Stimulated activated CD4-positive, alpha-beta T cell treated with anti-CD3 and anti-CD28 coated beads, Interleukin-2, amount 100 ng/mL, for 48 hours (primary cell): ENCODE results near the gene KLHL20.
"Not testable (repeated sequence)": the region's sequence is repeated elsewhere in the genome, so short reads cannot be mapped to it uniquely, and the experiment has no call there.

Experiments used
- DNase-seq, 2 donors: peaks; one replicate each; pipeline ENCODE4 v3.0.0-alpha.2; 2020

Gene KLHL20, protein sequence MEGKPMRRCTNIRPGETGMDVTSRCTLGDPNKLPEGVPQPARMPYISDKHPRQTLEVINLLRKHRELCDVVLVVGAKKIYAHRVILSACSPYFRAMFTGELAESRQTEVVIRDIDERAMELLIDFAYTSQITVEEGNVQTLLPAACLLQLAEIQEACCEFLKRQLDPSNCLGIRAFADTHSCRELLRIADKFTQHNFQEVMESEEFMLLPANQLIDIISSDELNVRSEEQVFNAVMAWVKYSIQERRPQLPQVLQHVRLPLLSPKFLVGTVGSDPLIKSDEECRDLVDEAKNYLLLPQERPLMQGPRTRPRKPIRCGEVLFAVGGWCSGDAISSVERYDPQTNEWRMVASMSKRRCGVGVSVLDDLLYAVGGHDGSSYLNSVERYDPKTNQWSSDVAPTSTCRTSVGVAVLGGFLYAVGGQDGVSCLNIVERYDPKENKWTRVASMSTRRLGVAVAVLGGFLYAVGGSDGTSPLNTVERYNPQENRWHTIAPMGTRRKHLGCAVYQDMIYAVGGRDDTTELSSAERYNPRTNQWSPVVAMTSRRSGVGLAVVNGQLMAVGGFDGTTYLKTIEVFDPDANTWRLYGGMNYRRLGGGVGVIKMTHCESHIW

DNA sequence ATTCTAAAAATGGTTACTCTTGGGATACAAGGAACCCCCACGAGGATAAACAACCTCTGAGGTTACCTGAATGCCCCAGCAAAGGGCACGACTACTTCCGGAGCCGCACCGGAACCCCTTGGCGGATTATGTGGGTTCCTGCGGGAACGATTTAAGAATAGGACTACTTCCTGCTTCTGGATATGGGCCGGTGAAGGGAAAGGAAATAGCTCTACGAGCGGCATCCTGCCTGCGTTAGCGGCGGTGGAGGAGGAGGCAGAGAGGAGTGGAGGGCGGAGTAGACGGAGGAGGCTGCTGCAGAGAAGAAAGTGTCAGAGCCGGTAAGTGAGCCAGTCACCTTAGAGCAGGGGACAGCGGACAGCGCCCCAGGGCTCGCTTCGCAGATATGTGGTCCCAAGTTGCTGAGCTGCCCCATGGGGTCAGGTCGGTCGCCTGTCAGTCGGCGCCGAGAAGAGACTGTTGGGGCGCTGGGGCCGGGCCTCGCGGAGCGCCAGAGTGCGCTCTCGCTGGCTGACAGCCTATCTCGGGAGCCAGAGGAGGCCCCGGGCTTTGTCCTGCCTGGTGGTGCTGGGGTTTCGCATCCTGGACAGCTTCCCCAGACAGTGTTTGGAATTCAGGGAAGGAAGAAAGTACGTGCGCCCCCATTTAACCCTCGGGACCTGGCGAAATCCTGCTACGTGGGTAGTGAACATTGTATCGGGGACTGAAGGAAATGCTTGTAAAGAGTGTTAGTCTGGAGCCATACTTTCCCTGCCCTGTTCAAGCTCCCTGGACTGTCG is at the start of gene KLHL20:
Gene KLHL20, plus strand, starts transcription at position 223 of the 779 bp plus-strand sequence. CDS start 1,063 bp downstream, outside the sequence.
- DNase-seq: peak; percentile 80 to 84

DNA sequence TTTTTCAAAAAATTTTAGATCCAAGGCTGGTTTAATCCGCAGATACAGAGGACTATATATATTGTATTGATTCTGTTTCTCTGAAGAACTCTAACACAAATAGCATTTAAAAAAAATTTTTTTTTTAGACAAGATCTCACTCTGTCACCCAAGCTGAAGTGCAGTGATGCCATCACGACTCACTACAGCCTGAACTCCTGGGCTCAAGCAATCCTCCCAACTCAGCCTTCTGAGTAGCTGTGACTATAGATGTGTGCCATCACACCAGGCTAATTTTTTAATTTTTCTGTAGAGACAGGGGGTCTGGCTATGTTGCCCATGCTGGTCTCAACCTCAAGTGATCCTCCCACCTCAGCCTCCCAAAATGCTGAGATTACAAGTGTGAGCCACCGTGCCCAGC is 48.1 kb upstream of the KLHL20 start:
- no peak for DNase-seq

DNA sequence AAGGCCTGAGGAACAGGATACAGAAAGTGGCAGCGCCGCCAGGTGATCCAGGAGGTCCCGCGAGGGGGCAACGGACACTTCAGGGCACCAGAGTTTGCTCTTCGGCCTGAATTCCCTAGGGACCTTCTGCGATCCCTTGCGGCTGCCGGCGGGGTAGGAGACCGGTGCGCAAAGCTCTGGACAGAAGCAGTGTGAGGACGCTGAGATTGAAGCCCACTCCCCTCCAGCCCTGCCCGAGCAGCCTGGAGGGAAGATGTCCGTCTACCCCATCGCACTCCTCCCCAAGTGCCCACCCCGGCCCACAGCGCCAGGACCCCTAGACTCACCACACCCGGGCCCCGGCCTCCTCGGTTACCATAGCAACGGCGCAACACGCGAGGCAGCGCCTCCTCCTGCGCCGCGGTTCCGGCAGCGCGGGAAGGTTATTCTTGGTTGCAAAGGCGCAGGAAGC is 45.3 kb upstream of the KLHL20 start, which contains the start of gene ANKRD45:
Gene ANKRD45, minus strand, starts transcription at position 361 of the 451 bp plus-strand sequence. CDS start 10,433 bp downstream, outside the sequence.
- DNase-seq: no peak

DNA sequence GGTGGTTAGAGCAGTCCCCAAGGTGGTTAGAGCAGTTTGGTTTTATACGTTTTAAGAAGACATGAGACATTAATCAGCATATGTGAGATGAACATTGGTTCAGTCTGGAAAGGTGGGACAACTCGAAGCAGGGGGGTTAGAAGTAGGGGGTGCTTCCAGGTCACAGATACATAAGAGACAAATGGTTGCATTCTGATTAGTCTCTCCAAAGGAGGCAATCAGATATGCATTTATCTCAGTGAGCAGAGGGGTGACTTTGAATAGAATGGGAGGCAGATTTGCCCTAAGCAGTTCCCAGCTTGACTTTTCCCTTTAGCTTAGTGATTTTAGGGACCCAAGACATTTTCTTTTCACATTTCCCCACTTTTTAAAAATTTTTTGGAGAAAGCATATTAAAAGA is 40.3 kb upstream of the KLHL20 start:
- not testable (repeated sequence) for DNase-seq

DNA sequence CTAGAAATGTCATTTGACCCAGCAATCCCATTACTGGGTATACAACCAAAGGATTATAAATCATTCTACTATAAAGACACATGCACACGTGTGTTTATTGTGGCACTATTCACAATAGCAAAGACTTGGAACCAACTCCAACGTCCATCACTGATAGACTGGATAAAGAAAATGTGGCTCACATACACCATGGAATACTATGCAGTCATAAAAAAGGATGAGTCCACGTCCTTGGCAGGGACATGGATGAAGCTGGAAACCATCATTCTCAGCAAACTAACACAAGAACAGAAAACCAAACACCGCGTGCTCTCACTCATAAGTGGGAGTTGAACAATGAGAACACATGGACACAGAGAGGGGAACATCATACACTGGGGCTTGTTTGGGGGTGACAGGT is 34.6 kb upstream of the KLHL20 start:
- DNase-seq: not testable (repeated sequence)

DNA sequence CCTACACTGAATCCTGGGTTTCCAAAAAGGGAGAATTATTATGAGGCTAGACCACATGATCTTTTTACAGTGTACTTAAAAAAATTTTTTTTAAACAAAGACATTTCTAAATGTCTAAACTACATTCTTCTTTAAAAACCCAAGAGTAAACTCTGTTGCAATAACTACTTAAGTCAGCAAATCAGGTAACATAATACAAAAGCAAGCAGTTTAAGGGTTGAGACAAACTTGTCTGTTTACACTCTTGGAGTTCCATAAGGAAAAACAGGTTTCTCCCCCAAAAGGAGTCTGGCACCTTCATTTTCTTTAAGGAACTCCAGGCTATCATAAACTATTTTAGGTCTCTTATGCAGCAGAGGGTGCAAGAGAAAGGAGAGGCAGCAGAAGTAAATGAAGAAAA is 32.6 kb upstream of the KLHL20 start:
- no peak for DNase-seq

DNA sequence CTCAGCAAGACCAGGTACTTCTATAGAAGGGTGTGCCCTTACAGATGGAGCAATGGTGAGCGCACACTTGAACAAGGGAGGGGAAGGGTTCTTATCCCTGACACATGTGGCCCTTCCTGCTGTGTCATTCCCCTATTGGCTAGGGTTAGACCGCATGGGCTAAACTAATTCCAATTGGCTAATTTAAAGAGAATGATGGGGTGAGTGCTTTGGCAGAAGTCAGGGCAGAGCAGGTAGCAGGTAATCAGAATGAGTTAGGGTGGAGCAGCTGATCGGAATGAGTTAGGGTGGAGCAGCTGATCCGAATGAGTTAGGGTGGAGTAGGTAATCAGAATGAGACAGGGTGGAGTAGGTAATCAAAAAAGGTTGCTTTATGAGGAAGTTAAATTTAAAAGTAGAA is 30.9 kb upstream of the KLHL20 start:
- DNase-seq: not testable (repeated sequence)

DNA sequence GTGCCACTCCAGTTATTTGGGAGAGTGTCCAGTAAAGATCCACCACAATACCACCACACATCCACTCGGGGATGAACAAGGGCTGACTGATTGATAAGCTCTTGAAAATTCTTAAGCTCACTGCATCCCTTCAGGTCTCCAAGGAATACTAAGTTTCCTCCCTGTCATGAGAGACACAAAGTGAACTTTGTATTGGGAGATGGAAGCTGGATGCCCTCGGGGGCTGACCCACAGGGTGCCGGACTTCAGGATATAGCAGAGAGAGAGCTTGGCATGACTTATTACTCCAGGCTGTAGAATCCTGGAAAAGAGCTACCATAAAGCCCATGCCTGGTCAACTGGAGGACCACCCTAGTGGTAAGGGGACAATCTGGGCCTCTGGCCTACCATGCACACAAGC is 29.7 kb upstream of the KLHL20 start:
- not testable (repeated sequence) for DNase-seq

DNA sequence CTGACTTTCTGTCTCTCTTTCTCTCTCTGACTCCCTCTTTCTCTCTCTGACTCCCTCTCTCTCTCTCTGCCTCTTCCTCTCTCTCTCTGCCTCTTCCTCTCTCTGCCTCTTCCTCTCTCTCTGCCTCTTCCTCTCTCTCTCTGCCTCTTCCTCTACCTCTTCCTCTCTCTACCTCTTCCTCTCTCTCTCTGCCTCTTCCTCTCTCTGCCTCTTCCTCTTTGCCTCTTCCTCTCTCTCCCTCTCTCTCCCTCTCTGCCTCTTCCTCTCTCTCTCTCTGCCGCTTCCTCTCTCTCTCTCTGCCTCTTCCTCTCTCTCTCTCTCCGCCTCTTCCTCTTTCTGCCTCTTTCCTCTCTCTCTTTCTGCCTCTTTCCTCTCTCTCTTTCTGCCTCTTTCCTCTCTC is 26.5 kb upstream of the KLHL20 start:
- DNase-seq: no peak

DNA sequence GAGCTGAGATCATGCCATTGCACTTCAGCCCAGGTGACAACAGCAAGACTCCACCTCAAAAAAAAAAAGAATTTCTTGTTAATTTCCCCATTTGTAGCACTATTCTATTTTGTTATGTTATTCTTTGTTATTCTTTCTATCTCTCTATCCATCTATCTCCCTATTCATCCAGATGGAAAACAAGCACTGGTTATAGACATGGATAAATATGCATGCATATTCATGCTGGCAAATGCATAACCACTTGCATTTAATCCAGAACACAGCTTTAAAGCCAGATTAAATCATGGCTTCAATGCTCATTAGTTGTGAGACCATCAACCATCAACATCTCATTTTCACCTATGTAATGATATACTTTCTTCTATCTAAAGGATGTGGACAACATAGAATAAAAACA is 21.5 kb upstream of the KLHL20 start:
- DNase-seq: no peak

DNA sequence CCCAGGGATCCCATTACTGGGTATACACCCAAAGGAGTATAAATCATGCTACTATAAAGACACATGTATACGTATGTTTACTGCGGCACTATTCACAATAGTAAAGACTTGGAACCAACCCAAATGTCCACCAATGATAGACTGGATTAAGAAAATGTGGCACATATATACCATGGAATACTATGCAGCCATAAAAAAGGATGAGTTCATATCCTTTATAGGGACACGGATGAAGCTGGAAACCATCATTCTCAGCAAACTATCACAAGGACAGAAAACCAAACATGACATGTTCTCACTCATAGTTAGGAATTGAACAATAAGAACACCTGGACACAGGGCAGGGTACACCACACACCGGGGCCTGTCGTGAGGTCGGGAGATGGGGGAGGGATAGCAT is 13.5 kb upstream of the KLHL20 start:
- not testable (repeated sequence) for DNase-seq

DNA sequence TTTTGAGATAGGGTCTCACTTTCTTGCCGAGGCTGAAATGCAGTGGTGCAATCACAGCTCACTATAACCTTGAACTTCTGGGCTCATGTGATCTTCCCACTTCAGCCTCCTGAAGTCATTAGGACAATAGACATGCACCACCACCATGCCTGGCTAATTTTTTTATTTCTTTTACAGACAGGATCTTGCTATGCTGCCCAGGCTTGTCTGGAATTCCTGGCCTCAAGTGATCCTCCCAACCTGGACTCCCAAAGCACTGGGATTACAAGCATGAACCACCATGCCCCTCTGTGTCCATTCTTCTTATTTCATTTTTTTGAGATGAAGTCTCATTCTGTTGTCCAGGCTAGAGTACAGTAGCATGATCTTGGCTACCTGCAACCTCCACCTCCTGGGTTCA is 12.0 kb upstream of the KLHL20 start:
- no peak for DNase-seq

DNA sequence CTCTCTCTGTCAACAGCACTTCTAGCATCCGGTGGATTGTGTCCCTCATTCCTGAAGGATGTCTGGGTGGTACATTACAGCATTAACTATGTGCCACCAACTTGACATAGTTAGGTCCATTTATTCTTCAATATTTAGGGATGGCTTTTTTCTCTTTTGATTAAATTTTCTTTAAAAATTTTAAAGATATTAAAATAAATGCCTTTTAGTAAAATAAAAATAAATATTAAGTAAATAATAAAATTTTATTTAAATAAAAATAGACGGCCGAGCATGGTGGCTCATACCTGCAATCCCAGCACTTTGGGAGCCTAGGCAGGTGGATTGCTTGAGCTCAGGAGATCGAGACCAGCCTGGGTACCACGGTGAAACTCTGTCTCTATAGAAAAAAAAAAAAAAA is 9.7 kb upstream of the KLHL20 start:
- DNase-seq: no peak

DNA sequence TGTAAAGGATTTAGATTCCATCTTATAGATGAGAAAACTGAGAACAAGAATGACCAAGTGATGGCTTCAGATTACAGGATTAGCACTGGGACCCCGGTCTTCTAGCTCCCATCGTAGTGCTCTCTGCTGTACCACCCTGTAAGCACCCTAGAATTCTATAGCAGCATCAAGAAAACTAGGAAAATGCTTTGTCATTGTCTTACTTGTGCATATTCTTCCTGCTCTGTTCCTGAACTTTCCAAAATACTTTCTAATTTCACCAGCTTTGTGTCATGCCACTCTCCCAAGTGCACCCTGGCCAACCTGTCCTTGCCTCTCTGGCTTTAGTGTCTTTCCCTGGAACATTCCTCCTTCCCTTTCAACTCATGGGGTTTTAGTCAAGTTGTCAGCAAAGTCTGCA is 6.0 kb upstream of the KLHL20 start:
- no peak for DNase-seq

DNA sequence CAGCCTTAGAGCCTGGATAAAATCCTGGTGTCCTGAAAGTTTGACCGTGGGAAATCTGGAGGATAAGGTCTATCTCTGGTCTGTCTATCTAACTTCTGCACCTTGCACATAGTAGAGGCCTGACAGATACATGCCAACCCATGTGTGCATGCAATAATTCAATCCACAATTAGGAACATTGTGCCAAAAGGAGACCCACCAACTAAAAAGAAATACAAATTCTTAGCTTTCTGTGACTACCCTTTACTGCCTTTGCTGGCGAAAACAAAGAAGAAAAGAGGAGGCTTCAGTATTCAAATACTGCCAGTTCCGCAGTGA is 381 bp upstream of the KLHL20 start:
- no peak for DNase-seq

DNA sequence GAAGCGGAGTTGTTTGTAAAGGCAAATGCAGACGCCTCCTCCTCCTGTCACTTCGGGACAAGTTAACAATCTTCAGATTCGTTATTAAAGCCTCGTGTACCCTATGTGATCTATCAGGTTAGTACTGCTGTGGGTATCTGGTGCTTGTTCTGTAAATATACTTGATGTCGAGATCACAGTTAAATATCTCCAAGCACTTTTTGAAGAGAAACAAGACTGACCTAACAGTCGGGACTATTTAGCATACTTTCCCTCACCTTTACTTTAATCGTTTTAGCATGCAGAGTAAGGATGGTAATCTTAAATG is 710 bp downstream of the KLHL20 start:
- no peak for DNase-seq

DNA sequence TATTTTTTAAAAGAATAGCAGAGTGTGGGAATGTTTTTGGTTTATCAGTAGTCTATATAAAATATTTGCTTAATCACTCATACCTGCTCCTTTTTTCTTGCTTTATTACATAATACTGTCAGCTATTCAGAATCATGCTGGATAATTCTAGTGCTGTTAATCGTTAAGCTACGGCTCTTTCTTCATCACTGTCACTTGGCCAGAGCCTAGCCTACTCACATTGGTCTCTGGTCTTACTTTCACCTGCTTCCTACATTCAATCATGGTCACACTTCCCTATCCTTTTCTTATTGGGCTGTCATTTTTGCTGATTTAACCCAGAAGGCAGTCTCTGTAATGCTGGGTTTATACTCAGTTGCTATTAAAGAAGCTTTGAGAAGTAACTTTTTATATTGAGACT is 2.5 kb downstream of the KLHL20 start:
- DNase-seq: no peak

DNA sequence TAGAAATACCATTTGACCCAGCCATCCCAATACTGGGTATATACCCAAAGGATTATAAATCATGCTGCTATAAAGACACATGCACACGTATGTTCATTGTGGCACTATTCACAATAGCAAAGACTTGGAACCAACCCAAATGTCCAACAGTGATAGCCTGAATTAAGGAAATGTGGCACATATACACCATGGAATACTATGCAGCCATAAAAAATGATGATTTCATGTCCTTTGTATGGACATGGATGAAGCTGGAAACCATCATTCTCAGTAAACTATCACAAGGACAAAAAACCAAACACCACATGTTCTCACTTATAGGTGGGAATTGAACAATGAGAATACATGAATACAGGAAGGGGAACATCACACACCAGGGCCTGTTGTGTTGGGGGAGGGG is 16.6 kb downstream of the KLHL20 start:
- DNase-seq: not testable (repeated sequence)

DNA sequence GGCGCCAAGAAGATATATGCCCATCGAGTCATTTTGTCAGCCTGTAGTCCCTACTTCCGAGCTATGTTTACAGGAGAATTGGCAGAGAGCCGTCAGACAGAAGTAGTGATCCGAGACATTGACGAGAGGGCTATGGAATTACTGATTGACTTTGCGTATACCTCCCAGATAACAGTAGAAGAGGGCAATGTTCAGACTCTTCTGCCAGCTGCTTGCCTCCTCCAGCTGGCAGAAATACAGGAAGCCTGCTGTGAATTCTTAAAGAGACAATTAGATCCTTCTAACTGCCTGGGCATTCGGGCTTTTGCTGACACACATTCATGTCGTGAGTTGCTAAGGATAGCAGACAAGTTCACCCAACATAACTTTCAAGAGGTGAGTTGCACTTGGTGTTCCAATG is 19.1 kb downstream of the KLHL20 start:
- no peak for DNase-seq

DNA sequence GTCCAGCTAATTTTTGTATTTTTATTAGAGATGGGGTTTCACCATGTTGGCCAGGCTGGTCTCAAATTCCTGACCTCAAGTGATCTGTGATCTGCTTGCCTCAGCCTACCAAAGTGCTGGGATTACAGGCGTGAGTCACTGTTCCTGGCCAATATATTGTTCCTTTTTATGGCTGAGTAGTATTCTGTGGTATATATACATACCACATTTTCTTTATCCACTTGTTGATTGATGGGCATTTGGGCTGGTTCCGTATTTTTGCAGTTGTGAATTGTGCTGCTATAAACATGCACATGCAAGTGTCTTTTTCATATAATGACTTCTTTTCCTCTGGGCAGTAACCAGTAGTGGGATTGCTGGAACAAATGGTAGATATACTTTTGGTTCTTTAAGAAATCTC is 21.3 kb downstream of the KLHL20 start:
- not testable (repeated sequence) for DNase-seq

DNA sequence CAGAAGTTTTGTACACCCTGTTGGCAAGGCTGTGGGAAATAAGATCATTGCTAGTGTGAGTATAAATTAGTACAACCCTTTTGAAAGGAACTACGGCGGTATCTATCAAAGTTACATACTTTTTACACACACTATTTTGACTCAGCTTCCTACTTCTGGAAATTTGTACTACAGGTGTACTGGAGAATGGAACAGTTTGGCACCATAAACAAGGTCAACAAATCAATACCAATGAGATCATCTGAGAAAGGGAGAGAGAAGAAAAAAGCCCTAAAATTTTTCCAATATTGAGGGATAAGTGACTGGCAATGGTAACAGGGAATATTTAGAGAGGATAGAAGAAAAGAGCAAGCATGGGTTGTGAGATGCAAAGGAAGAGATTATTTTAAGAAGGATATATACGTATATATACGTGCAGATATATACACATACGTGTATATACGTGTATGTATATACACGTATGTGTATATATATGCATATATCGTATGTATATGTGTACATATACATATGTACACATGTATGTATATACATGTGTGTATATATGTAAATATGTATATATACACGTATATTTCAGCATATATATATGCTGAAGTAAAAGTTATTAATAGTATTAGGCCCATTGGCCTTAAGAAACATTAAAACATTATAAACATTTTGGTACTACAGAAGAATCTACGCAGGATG is 27.6 kb downstream of the KLHL20 start:
- no peak for DNase-seq

DNA sequence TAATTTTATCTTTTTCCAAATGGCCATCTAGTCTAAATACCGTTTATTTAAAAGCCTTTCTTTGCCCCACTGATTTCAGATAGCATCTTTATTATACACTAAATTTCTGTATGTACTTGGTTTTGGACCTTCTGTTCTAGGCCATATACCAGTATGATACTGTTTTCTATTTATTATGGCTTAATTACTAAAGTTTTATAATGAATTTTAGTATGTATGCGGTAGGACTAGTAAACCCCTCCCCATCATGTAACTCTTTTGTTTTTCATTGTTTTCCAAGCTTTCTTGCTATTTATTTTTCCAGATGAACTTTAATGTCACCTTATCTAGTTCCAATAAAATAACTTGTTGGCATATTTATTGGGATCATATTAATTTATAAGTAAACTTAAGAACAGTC is 29.9 kb downstream of the KLHL20 start:
- DNase-seq: no peak

DNA sequence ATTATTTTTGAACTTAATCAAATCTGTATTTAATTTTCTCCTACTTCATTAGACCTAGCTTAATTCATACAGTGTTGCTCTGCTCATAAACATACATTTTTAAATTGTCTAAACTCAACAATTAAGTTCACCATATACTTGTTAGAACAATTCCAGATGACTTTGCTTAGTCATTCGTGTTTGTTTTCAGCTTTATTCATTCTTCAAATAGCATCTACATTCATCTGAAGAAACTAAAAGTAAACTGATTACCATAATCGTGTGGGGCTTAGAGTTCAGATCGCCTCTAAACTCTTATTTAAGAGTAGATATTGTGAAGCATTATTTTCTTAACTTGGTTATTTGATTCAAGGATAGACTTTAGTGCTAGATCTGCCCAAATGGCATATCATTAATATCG is 34.4 kb downstream of the KLHL20 start:
- DNase-seq: no peak
